GM23338 (cell line): ENCODE results near the gene RAB31. TPM values are rescaled to one million over a fixed set of nuclear protein-coding genes. Genes with fewer than 3 reads are reported as not detected.

Experiments
- ATAC-seq: fragments of 200-7000 bp; cut with Tn5 transposase; 3 replicates; pipeline ENCODE4 v1.9.1; 2020
- DNase-seq: peaks from one replicate; pipeline ENCODE4 v3.0.0-alpha.2; 2015; ENCODE audit warnings: low spot score
- H2AFZ ChIP-seq: fragments of 200-600 bp; sonication (generic); 2 replicates; pipeline ENCODE4 v1.8.0; 2016; ENCODE audit warnings: antibody characterized with exemption, mild to moderate bottlenecking, moderate library complexity
- H3F3A ChIP-seq: fragments of 200-600 bp; sonication (generic); replicated peaks from 2 replicates; pipeline ENCODE4 v1.8.0; 2017; ENCODE audit warnings: antibody characterized with exemption, mixed run types, low read depth
- H3K27ac ChIP-seq: fragments of 200-600 bp; sonication (generic); 2 replicates; pipeline ENCODE4 v1.6.1; 2016; ENCODE audit warnings: low read depth
- H3K27me3 ChIP-seq: fragments of 200-600 bp; sonication (generic); 2 replicates; pipeline ENCODE4 v1.8.0; 2016; ENCODE audit warnings: mild to moderate bottlenecking, mixed run types, moderate library complexity; ENCODE audit not compliant: insufficient read depth
- H3K36me3 ChIP-seq: fragments of 200-600 bp; sonication (generic); 2 replicates; pipeline ENCODE4 v1.8.0; 2016; ENCODE audit warnings: mild to moderate bottlenecking; ENCODE audit not compliant: insufficient read depth
- H3K4me1 ChIP-seq: fragments of 200-600 bp; sonication (generic); 2 replicates; pipeline ENCODE4 v1.8.0; 2016; ENCODE audit warnings: mild to moderate bottlenecking, moderate library complexity; ENCODE audit not compliant: insufficient read depth
- H3K4me2 ChIP-seq: fragments of 200-600 bp; sonication (generic); 2 replicates; pipeline ENCODE4 v1.7.1; 2017; ENCODE audit warnings: mixed run types
- H3K4me3 ChIP-seq: fragments of 200-600 bp; sonication (generic); 2 replicates; pipeline ENCODE4 v1.6.1; 2016; ENCODE audit warnings: mixed run types
- H3K79me2 ChIP-seq: fragments of 200-600 bp; sonication (generic); replicated peaks from 2 replicates; pipeline ENCODE4 v1.8.0; 2017; ENCODE audit warnings: mild to moderate bottlenecking; ENCODE audit not compliant: insufficient read depth
- H3K9me2 ChIP-seq: fragments of 200-600 bp; sonication (generic); 2 replicates; pipeline ENCODE4 v1.8.0; 2017; ENCODE audit not compliant: insufficient read depth
- H4K20me1 ChIP-seq: fragments of 200-600 bp; sonication (generic); replicated peaks from 2 replicates; pipeline ENCODE4 v1.8.0; 2017; ENCODE audit warnings: mild to moderate bottlenecking; ENCODE audit not compliant: insufficient read depth
- H3K27ac Mint-ChIP-seq: 2 replicates; pipeline ENCODE4 v1.8.0; 2020; ENCODE audit warnings: inconsistent platforms, mild to moderate bottlenecking, moderate library complexity, mixed read lengths
- H3K27me3 Mint-ChIP-seq: 3 replicates; pipeline ENCODE4 v1.8.0; 2022; ENCODE audit warnings: low read depth, mild to moderate bottlenecking, moderate library complexity, mixed read lengths, inconsistent platforms; ENCODE audit not compliant: insufficient read depth, poor library complexity
- H3K36me3 Mint-ChIP-seq: 3 replicates; pipeline ENCODE4 v1.8.0; 2021; ENCODE audit warnings: low read depth, mild to moderate bottlenecking, inconsistent platforms, moderate library complexity, mixed read lengths
- H3K4me1 Mint-ChIP-seq: 3 replicates; pipeline ENCODE4 v1.8.0; 2020; ENCODE audit warnings: mild to moderate bottlenecking, inconsistent platforms, mixed read lengths
- H3K4me3 Mint-ChIP-seq: 3 replicates; pipeline ENCODE4 v1.8.0; 2021; ENCODE audit warnings: moderate library complexity, mild to moderate bottlenecking, inconsistent platforms, mixed read lengths
- H3K9me3 Mint-ChIP-seq: 3 replicates; pipeline ENCODE4 v1.8.0; 2020; ENCODE audit warnings: moderate library complexity, mild to moderate bottlenecking, inconsistent platforms, mixed read lengths
- CREB1 ChIP-seq: fragments of 250-450 bp; sonication (Bioruptor Pico); IDR thresholded peaks from 2 replicates; pipeline ENCODE4 v1.5.0; 2020; ENCODE audit warnings: low read depth, mild to moderate bottlenecking, moderate library complexity
- CTCF ChIP-seq, 2 experiments: fragments of 200-600 bp in 1 of 2; sonication (generic) in 1 of 2; conservative IDR thresholded peaks; 2 replicates each; pipeline versions ENCODE4 v1.5.1 to v1.6.1; 2016 to 2017; ENCODE audit warnings: antibody characterized with exemption in 2 of 2, low read depth in 2 of 2, mild to moderate bottlenecking in 2 of 2, moderate library complexity in 1 of 2
- ETS1 ChIP-seq: IDR thresholded peaks from 2 replicates; pipeline ENCODE4 v1.6.1; 2016; ENCODE audit warnings: antibody characterized with exemption
- EZH2 ChIP-seq: fragments of 200-600 bp; sonication (generic); IDR thresholded peaks from one replicate; pipeline ENCODE4 v1.8.0; 2017; ENCODE audit warnings: antibody characterized with exemption, mild to moderate bottlenecking, low read depth; ENCODE audit not compliant: unreplicated experiment
- EZH2phosphoT487 ChIP-seq: fragments of 200-600 bp; sonication (generic); IDR thresholded peaks from one replicate; pipeline ENCODE4 v1.8.1; 2018; ENCODE audit warnings: antibody characterized with exemption; ENCODE audit not compliant: unreplicated experiment
- JUNB ChIP-seq: IDR thresholded peaks from one replicate; pipeline ENCODE4 v1.6.1; 2016; ENCODE audit warnings: antibody characterized with exemption; ENCODE audit not compliant: unreplicated experiment
- NANOG ChIP-seq: IDR thresholded peaks from 2 replicates; pipeline ENCODE4 v1.6.1; 2016; ENCODE audit warnings: antibody characterized with exemption, borderline replicate concordance
- POLR2AphosphoS5 ChIP-seq: IDR thresholded peaks from 2 replicates; pipeline ENCODE4 v1.6.1; 2016; ENCODE audit warnings: antibody characterized with exemption, low read depth
- REST ChIP-seq: IDR thresholded peaks from one replicate; pipeline ENCODE4 v1.6.1; 2018; ENCODE audit warnings: antibody characterized with exemption; ENCODE audit not compliant: unreplicated experiment
- STAT1 ChIP-seq: IDR thresholded peaks from one replicate; pipeline ENCODE4 v1.6.1; 2016; ENCODE audit warnings: antibody characterized with exemption; ENCODE audit not compliant: unreplicated experiment
- ZNF114 ChIP-seq: fragments of 250-450 bp; sonication (Bioruptor Pico); IDR thresholded peaks from 2 replicates; pipeline ENCODE4 v1.5.0; 2020; ENCODE audit warnings: mild to moderate bottlenecking, moderate library complexity
- ZNF331 ChIP-seq: fragments of 250-450 bp; sonication (Bioruptor Pico); IDR thresholded peaks from 2 replicates; pipeline ENCODE4 v1.5.0; 2020; ENCODE audit warnings: low read depth, mild to moderate bottlenecking, moderate library complexity
- ZNF462 ChIP-seq: fragments of 250-450 bp; sonication (Bioruptor Pico); IDR thresholded peaks from 2 replicates; pipeline ENCODE4 v1.5.0; 2020; ENCODE audit warnings: mild to moderate bottlenecking, moderate library complexity
- polyA plus RNA-seq: library from polyadenylated mRNA; unstranded; fragments of >200 nt; fragmentation: Nextera tagmentation; extraction: Ambion mirVana; gene quantifications from 2 replicates; pipeline ENCODE4 v1.2.1, GENCODE V29; 2016
- total RNA-seq: library from RNA; depleted of rRNA; stranded (reverse); fragments of >200 nt; shearing (Covaris generic); gene quantifications from 2 replicates; pipeline ENCODE4 v1.2.3, GENCODE V29; 2014

Gene RAB31
- total and polyA plus RNA-seq, 2 experiments from 2014 or later = 33.8 to 46.1 TPM

GRCh38 chr18:9697121-9697520, 11.0 kb upstream of the RAB31 start:
- Histone ChIP-seq H3K4me1 (no peaks in the 10 kb centered on the region), H3F3A (no peaks in the 10 kb centered on the region), H3K27me3 (no peaks in the 10 kb centered on the region), H3K4me2 (no peak overlapping the region), H2AFZ (no peak overlapping the region), H3K9me2 (no peaks in the 10 kb centered on the region), H3K36me3 (no peaks in the 10 kb centered on the region), H4K20me1 (no peaks in the 10 kb centered on the region), H3K79me2 (no peaks in the 10 kb centered on the region), H3K4me3 (no peak overlapping the region), H3K27ac (no peak overlapping the region)
- H3K4me1 Mint-ChIP-seq = peaks cover 12% of the 10 kb centered on the region
- no peak overlapping the region for H3K4me3 Mint-ChIP-seq
- peaks cover 9% of the 10 kb centered on the region for H3K27me3 Mint-ChIP-seq
- DNase-seq (no peak), ATAC-seq (no peak)
- no peak overlapping the region for H3K27ac Mint-ChIP-seq
- TF ChIP-seq POLR2AphosphoS5 (no peak), EZH2phosphoT487 (no peak), ETS1 (no peak), ZNF114 (CRISPR knock-in tag) (no peak), REST (no peak), NANOG (no peak), JUNB (no peak), CREB1 (no peak), CTCF (conservative IDR thresholded peaks at IDR 0.05; ENCODE audit: low read depth in 2 of 2) (no peak), EZH2 (no peak), STAT1 (no peak), ZNF462 (CRISPR knock-in tag) (no peak), ZNF331 (CRISPR knock-in tag) (no peak)
- no peaks in the 10 kb centered on the region for H3K36me3 Mint-ChIP-seq
- H3K9me3 Mint-ChIP-seq = no peaks in the 10 kb centered on the region
